ENCODE results near the gene ZMIZ2. TPM values are rescaled to one million over a fixed set of nuclear protein-coding genes. Genes with fewer than 3 reads are reported as not detected.

The ZMIZ2 gene
- total RNA-seq, 1 donor from 2014 or later = 54.3 TPM

- Histone ChIP-seq H3K4me1 (no peaks in the 10 kb centered on the region), H3K27me3 (no peaks in the 10 kb centered on the region), H3K36me3 (peaks cover 0 to 28% of the 10 kb centered on the region in 2 donors), H3K4me3 (no peak overlapping the region), H3K9me3 (no peaks in the 10 kb centered on the region), H3K27ac (no peak overlapping the region)
- no peak for DNase-seq (ENCODE audit: extremely low spot score in 2 of 2)
- TF ChIP-seq POLR2A (IDR thresholded peaks at IDR 0.05) (no peak), POLR2AphosphoS5 (IDR thresholded peaks at IDR 0.05; ENCODE audit: insufficient read depth in 1 of 2, low read depth in 1 of 2) (no peak), CTCF (IDR thresholded peaks at IDR 0.05) (no peak)
- intact Hi-C loops (cut with DNase I) = no loop called here
Observed at GRCh38 chr7:44711528-44711927, 37.1 kb upstream of the ZMIZ2 start.

GRCh38 chr7:44712012-44712411 is 36.6 kb upstream of the ZMIZ2 start:
- Histone ChIP-seq H3K36me3 (peaks cover 0 to 28% of the 10 kb centered on the region in 2 donors), H3K27ac (no peak overlapping the region), H3K4me3 (no peak overlapping the region), H3K9me3 (no peaks in the 10 kb centered on the region), H3K4me1 (no peaks in the 10 kb centered on the region), H3K27me3 (no peaks in the 10 kb centered on the region)
- no peak for DNase-seq (ENCODE audit: extremely low spot score in 2 of 2)
- TF ChIP-seq CTCF (IDR thresholded peaks at IDR 0.05) (no peak), POLR2AphosphoS5 (IDR thresholded peaks at IDR 0.05; ENCODE audit: insufficient read depth in 1 of 2, low read depth in 1 of 2) (no peak), POLR2A (IDR thresholded peaks at IDR 0.05) (no peak)
- intact Hi-C loops (cut with DNase I) = no loop called here

- TF ChIP-seq POLR2A (IDR thresholded peaks at IDR 0.05) = no peak
- TF ChIP-seq CTCF (IDR thresholded peaks at IDR 0.05) = no peak
- no peak for TF ChIP-seq POLR2AphosphoS5 (IDR thresholded peaks at IDR 0.05; ENCODE audit: insufficient read depth in 1 of 2, low read depth in 1 of 2)
- DNase-seq (ENCODE audit: extremely low spot score in 2 of 2) = no peak
- peaks cover 0 to 18% of the 10 kb centered on the region in 2 donors for H3K36me3 ChIP-seq
- no peaks in the 10 kb centered on the region for H3K27me3 ChIP-seq
- H3K27ac ChIP-seq = no peak overlapping the region
- no peak overlapping the region for H3K4me3 ChIP-seq
- intact Hi-C loops (cut with DNase I) = no loop called here
- H3K9me3 ChIP-seq = no peaks in the 10 kb centered on the region
- H3K4me1 ChIP-seq = no peaks in the 10 kb centered on the region
Observed at GRCh38 chr7:44713141-44713540, 35.5 kb upstream of the ZMIZ2 start.

GRCh38 chr7:44713680-44714335 is 34.8 kb upstream of the ZMIZ2 start:
- no peak for DNase-seq (ENCODE audit: extremely low spot score in 2 of 2)
- intact Hi-C loops (cut with DNase I) = no loop called here
- H3K27me3 ChIP-seq = no peaks in the 10 kb centered on the region
- no peaks in the 10 kb centered on the region for H3K9me3 ChIP-seq
- no peaks in the 10 kb centered on the region for H3K4me1 ChIP-seq
- H3K36me3 ChIP-seq = peaks cover 0 to 12% of the 10 kb centered on the region in 2 donors
- TF ChIP-seq CTCF (IDR thresholded peaks at IDR 0.05) = no peak
- no peak for TF ChIP-seq POLR2AphosphoS5 (IDR thresholded peaks at IDR 0.05; ENCODE audit: insufficient read depth in 1 of 2, low read depth in 1 of 2)
- TF ChIP-seq POLR2A (IDR thresholded peaks at IDR 0.05) = no peak
- no peak overlapping the region for H3K27ac ChIP-seq
- no peak overlapping the region for H3K4me3 ChIP-seq

- TF ChIP-seq POLR2AphosphoS5 (IDR thresholded peaks at IDR 0.05; ENCODE audit: insufficient read depth in 1 of 2, low read depth in 1 of 2) = no peak
- DNase-seq (ENCODE audit: extremely low spot score in 2 of 2) = no peak
- intact Hi-C loops (cut with DNase I) = no loop called here
- H3K36me3 ChIP-seq = no peaks in the 10 kb centered on the region
- H3K27ac ChIP-seq = no peak overlapping the region
- H3K27me3 ChIP-seq = no peaks in the 10 kb centered on the region
- no peaks in the 10 kb centered on the region for H3K9me3 ChIP-seq
- no peaks in the 10 kb centered on the region for H3K4me1 ChIP-seq
- no peak overlapping the region for H3K4me3 ChIP-seq
Observed at GRCh38 chr7:44716205-44716604, 32.4 kb upstream of the ZMIZ2 start.

Measured in vagina (tissue), 2 donors.